Memory B cell (primary cell): ENCODE measurements around the gene CORO6.
A peak's percentile ranks its signal among the peaks of the same experiment; 100 is the strongest.

Experiments
- ATAC-seq: fragments of 150-1000 bp; cut with Tn5 transposase; 2 replicates; pipeline ENCODE4 v1.10.0; 2021; ENCODE audit warnings: low read depth, mild to moderate bottlenecking, moderate library complexity
- DNase-seq, 2 donors: peaks; one replicate each; pipeline ENCODE4 v3.0.0; 2022; ENCODE audit warnings: low spot score in 2 of 2
- H3K27ac Mint-ChIP-seq: one replicate; pipeline ENCODE4 v1.8.0; 2022; ENCODE audit warnings: mild to moderate bottlenecking, moderate library complexity, mixed read lengths
- H3K27me3 Mint-ChIP-seq: one replicate; pipeline ENCODE4 v1.8.0; 2022; ENCODE audit warnings: mixed read lengths
- H3K36me3 Mint-ChIP-seq: one replicate; pipeline ENCODE4 v1.8.0; 2022; ENCODE audit warnings: mild to moderate bottlenecking, mixed read lengths
- H3K4me1 Mint-ChIP-seq: one replicate; pipeline ENCODE4 v1.8.0; 2022; ENCODE audit warnings: mixed read lengths
- H3K4me3 Mint-ChIP-seq: one replicate; pipeline ENCODE4 v1.8.0; 2022; ENCODE audit warnings: mild to moderate bottlenecking, moderate library complexity, mixed read lengths
- H3K9me3 Mint-ChIP-seq: one replicate; pipeline ENCODE4 v1.8.0; 2022; ENCODE audit warnings: mixed read lengths

The CORO6 gene

DNA sequence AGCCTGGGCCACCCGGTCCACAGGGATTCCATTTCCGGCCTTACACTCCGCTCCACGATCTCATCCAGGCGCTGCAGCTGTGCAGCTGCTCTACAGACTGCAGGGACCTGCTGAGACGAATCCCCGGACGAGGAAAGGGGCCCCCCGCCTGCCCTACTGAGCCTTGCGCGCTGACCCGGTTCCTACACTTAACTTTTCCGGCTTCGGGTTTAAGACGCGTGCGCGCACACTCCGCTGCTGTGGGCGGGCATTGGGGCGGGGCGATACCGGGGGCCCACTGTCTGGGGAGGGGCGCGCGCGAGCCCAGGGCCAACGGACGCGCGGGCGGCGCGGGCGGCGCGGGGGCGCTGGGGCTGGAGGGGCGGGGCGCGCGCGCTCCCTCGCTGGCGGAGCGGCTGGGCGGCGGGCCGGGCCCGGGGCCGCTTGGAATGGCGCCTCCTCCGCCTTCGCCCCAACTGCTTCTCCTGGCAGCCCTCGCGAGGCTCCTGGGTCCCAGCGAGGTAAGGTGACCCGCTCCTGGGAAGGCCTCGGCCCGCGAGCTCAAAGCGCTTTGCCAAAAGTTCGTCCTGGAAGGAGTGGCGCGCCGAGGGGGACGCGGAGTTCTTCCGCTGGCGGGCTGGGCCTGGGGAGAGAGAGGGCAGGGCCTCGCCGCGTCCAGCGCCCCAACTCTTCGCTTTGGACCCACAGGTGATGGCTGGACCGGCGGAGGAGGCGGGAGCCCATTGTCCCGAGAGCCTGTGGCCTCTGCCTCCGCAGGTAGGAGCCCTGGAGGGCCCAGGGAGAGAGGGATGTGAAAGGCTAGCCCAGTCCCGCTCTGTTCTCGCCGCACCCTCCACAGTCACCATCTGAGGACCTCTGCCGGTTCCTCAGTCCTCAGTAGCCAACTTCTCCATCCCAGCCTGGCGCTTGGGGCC lies 54.1 kb downstream of the CORO6 start, which contains the start of gene TP53I13:
TSS of gene TP53I13 (plus strand) at position 371 of the 914 bp plus-strand sequence. CDS start at position 429, 58 bp downstream.
- Mint-ChIP-seq H3K36me3 (peaks cover 2% of the 10 kb centered on the region), H3K27ac (peak within 1 kb of the TSS; percentile 91), H3K9me3 (no peaks in the 10 kb centered on the region), H3K4me1 (peaks cover 20% of the 10 kb centered on the region), H3K27me3 (no peaks in the 10 kb centered on the region), H3K4me3 (peak within 1 kb of the TSS; percentile 97)
- DNase-seq (peak; percentile 64 to 70), ATAC-seq (peak; percentile 46)

DNA sequence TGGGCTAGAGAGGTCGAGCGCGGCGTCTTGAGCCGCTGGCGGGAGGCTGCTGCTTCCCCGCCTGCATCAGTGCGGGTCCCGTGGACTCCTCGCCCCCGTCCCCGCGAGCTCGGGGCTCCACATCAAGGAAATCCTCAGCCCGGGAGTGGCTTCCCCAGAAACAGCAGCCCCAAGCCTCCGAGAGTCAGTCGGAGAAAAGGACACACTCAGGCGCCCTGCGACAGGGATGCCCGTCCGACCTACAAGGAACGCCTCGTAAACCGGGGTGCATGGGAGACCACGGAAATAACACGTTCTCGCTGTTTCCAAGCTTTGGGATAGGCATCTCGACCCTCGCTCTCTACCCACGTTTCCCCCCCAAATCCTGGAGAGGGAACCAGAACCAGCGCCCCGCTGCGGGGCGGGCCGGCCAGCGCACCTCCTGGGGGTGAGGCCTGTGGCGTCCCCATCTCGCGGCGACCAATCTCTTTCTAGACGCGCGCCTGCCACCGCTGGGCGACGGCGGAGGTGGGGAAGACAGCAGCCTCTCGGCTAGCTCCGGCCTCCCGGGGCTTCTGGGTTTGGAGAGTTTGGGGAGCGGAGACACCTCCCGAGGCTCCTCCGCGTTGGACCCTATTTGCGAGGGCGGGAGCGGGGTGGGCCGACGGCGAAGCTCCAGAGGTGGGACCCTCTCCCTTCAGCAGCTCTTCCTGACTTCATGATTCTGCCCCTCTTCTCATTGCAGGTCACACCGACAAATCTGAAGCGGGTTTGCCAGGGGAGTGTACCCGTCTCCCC lies 55.0 kb downstream of the CORO6 start:
- Mint-ChIP-seq H3K27ac (peak overlapping the region; percentile 91), H3K9me3 (no peaks in the 10 kb centered on the region), H3K4me1 (peaks cover 23% of the 10 kb centered on the region), H3K36me3 (no peaks in the 10 kb centered on the region), H3K4me3 (peak overlapping the region; percentile 97), H3K27me3 (no peaks in the 10 kb centered on the region)
- DNase-seq (peak; percentile 73 to 77), ATAC-seq (peak; percentile 67)

DNA sequence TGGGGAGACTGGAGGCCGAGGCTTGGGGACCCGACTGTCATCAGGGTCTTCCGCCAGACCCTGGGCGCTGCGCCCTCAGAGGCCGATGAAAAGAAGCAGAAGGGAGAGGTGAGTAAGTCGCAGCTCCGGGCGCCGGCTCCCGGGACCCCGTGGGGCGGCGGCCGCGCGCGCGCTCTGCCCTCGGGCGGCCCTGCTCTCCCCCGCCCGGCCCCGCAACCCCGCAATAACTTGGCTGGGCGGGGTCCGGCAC lies 55.5 kb downstream of the CORO6 start:
- Mint-ChIP-seq H3K27me3 (no peaks in the 10 kb centered on the region), H3K9me3 (no peaks in the 10 kb centered on the region), H3K4me3 (peak overlapping the region; percentile 97), H3K4me1 (peaks cover 26% of the 10 kb centered on the region), H3K27ac (peak overlapping the region; percentile 91), H3K36me3 (no peaks in the 10 kb centered on the region)
- ATAC-seq, result peak; percentile 9
- DNase-seq, result no peak

DNA sequence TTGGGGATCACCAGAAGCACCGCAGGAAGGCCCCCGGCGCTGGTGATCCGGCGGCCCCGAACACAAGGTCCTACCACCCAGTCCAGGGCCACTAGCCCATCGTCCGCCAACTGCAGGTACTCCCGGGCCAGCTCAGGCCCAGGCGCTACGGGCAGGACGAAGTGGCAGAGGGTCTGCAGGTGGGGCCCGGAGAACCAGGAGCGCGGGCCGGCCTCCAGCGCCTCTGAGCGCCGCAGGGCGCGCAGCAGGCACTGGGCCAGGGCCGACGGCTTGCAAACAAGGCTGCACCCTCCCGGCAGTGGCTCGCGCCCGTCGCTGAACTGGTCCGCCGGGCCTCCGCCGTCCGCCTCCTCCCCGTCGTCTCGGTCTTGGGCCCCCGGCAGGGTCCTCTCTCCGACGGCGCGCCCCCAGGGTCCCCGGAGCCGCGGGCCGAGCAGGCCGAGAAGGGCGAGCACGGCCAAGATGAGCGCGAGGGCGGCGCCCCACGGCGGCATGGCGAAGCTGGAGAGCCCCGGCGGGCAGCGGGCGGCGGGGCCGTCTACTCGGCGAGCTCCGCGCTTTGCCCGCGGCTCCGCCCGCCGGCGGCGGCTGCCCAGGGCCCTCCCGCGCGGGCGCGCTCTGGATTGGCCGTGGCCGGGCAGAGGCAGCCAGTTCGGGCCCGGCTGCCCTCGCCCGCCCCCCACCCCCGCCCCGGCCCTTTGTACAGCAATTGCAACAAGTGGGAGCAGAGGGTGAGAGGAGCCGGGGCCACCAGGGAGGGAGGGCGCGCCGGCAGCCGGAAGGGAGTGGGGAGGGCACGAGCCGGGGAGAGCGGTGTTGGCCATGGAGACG lies 56.0 kb downstream of the CORO6 start, which contains the start of gene ABHD15:
TSS of gene ABHD15 (minus strand) at position 565 of the 831 bp plus-strand sequence. CDS start at position 494, 71 bp downstream.
- no peaks in the 10 kb centered on the region for H3K27me3 Mint-ChIP-seq
- H3K36me3 Mint-ChIP-seq, result peaks cover 3% of the 10 kb centered on the region
- H3K4me3 Mint-ChIP-seq, result peak within 1 kb of the TSS; percentile 97

DNA sequence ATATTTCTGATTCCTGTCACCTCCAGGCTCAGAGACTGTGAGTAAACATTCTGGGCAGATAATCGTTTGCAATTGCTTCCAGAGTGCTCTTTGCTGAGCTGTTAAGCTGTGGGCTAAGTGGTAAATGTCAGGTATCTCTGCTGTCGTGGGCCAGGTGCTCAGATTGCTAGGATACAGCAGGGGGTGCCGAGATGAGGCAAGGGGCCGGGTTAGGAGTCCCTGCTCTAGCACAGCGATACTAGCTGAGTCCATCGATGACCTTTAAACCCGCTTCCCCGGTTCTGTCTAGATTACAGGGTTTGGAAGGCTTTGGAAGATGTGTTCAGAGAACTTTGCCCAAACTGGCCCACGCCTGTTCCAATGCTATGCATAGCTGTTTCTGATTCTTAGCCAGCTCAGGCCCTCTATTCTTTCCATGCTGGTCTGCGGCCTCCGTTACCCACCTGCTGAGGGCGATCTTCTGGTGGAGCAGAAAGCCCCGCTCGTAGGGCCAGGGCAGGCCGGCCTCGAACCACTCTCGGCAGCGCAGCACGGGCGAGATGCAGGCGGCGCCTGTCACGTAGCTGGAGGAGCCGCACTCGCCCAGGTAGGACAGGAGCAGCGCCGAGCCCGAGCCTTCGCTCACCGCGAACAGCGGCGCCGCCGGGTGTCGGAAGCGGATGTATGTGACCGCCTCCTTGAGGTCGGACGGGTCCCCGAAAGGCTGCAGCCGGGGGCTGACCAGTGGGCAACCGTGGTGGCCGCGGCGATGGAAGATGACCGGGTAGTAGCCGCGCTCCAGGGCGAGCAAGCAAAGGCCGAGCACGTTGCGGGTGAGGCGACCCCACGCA lies 56.9 kb downstream of the CORO6 start:
- Mint-ChIP-seq H3K9me3 (no peaks in the 10 kb centered on the region), H3K27ac (peak overlapping the region; percentile 84), H3K4me1 (peaks cover 32% of the 10 kb centered on the region), H3K27me3 (no peaks in the 10 kb centered on the region), H3K4me3 (peak overlapping the region; percentile 95), H3K36me3 (peaks cover 3% of the 10 kb centered on the region)
- ATAC-seq (peak; percentile 6), DNase-seq (no peak)

More for the DNA sequence above, 56.0 kb downstream of the CORO6 start, which contains the start of gene ABHD15:
- Mint-ChIP-seq H3K9me3 (no peaks in the 10 kb centered on the region), H3K4me1 (peaks cover 31% of the 10 kb centered on the region), H3K27ac (peak within 1 kb of the TSS; percentile 91)
- peak; percentile 21 for ATAC-seq
- peak; percentile 54 to 76 for DNase-seq
